Ovary (tissue), 9 donors: ENCODE data around the gene PRKCQ. TPM values are rescaled to one million over a fixed set of nuclear protein-coding genes. Genes with fewer than 3 reads are reported as not detected.

Source experiments
- DNase-seq, 5 donors: peaks; one replicate each; pipeline ENCODE4 v3.0.0-alpha.2; 2019 to 2020
- H3K27ac ChIP-seq, 2 donors: fragments of 200-600 bp; one replicate each; pipeline versions ENCODE4 v1.5.1 to v1.8.0; 2019 to 2022
- H3K27me3 ChIP-seq: fragments of 200-600 bp; one replicate; pipeline ENCODE4 v1.8.0; 2022
- H3K36me3 ChIP-seq: fragments of 200-600 bp; sonication (generic); one replicate; pipeline ENCODE4 v1.5.1; 2019
- H3K4me1 ChIP-seq: one replicate; pipeline ENCODE4 v1.8.1; 2013; ENCODE audit warnings: mild to moderate bottlenecking, moderate library complexity; ENCODE audit not compliant: insufficient read depth
- H3K4me3 ChIP-seq: fragments of 200-600 bp; sonication (generic); one replicate; pipeline ENCODE4 v1.5.1; 2017
- H3K9me3 ChIP-seq, 2 donors: fragments of 200-600 bp in 1 of 2; sonication (generic) in 1 of 2; one replicate each; pipeline versions ENCODE4 v1.5.1 to v1.8.1; 2013 to 2019; ENCODE audit warnings: mild to moderate bottlenecking in 1 of 2, moderate library complexity in 1 of 2
- EP300 ChIP-seq: sonication (generic); formaldehyde crosslinking; IDR thresholded peaks from one replicate; pipeline ENCODE4 v1.6.1; 2017; ENCODE audit warnings: antibody characterized with exemption
- POLR2A ChIP-seq: fragments of 450-650 bp; IDR thresholded peaks from one replicate; pipeline ENCODE4 v1.6.1; 2017; ENCODE audit warnings: antibody characterized with exemption, mild to moderate bottlenecking, moderate library complexity
- WGBS, 3 donors: extraction: QIAGEN DNeasy Blood & Tissue Kit in 1 of 3; methylation state at CpG; one replicate each; pipeline versions ENCODE4 v1.1.5 to v1.1.7; 2013 to 2017; 5-methylcytosine and 5-hydroxymethylcytosine counted together
- intact Hi-C, 4 donors: fragments of 100-400 bp; cut with DNase I; formaldehyde crosslinking; loops; one replicate each; pipeline versions ENCODE4 v1.11.0 to v1.15.1; 2022 to 2023
- polyA plus RNA-seq, 2 donors: library from polyadenylated mRNA; stranded (reverse); fragments of 200-250 nt in 1 of 2; fragments of 350-450 nt in 1 of 2; fragmentation: Illumina TruSeq in 1 of 2; extraction: RNeasy Lipid Tissue Mini Kit (QIAGEN cat#74804) in 1 of 2; gene quantifications; one replicate each; pipeline ENCODE4 v1.2.3, GENCODE V29; 2013 to 2014
- total RNA-seq, 7 donors: library from RNA; depleted of rRNA in 2 of 7; stranded (reverse); fragments of >200 nt in 2 of 7; fragmentation: NEBNext Ultra II Directional in 3 of 7; extraction: Animal tissue kit (Norgen Biotek cat#: 25700) in 3 of 7; gene quantifications; one replicate each; pipeline versions ENCODE4 v1.1.0 to v1.2.4, GENCODE V29; 2016 to 2023
- TF ChIP-seq, protein P1 (sequence below), 3 donors: fragments of 450-650 bp in 2 of 3; fragments of 200-600 bp in 1 of 3; IDR thresholded peaks; one replicate each; pipeline versions ENCODE4 v1.5.1 to v1.8.0; 2016 to 2022; ENCODE audit warnings: antibody characterized with exemption in 3 of 3, mild to moderate bottlenecking in 1 of 3
- donor health status: DM: no; HTN: no; CAD: no; lungs with moderate emphysema.
- donor health status: DM: no; HTN: no; CAD: no.
- donor health status: Bipolar disorder and iron deficiency.
- donor health status: DM: yes; HTN: yes; CAD: no.
- donor health status: DM: no; HTN: no; CAD: no.
- donor health status: DM: yes; HTN: yes; CAD: no.

PRKCQ gene
- total and polyA plus RNA-seq, 9 donors, result 0.71 to 3.6 (median 1.1) TPM

DNA sequence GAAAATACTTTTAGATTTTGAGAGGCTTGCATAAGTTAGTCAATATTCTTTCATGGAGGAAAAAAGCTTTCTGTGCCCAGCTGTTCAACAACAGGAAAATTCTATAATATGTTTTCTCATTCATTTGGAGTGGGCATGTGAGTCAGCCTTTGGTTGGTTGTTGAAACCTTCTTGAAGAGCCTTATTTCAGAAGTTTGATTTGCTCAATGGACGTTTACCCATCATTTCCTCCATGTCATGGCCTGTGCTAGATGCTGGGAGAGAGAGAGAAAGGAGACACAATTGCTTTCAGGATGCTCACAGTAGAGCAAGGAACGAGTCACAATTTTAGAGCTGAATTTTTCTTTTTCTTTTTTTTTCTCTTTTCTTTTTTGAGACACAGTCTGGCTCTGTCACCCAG lies 181.7 kb downstream of the PRKCQ start:
- Histone ChIP-seq H3K9me3 (no peaks in the 10 kb centered on the region), H3K27me3 (no peaks in the 10 kb centered on the region), H3K36me3 (no peaks in the 10 kb centered on the region), H3K4me1 (peaks cover 2% of the 10 kb centered on the region), H3K27ac (no peak overlapping the region), H3K4me3 (no peak overlapping the region)
- no peak for DNase-seq
- TF ChIP-seq EP300 (no peak), POLR2A (no peak)
- TF ChIP-seq, protein P1, sequence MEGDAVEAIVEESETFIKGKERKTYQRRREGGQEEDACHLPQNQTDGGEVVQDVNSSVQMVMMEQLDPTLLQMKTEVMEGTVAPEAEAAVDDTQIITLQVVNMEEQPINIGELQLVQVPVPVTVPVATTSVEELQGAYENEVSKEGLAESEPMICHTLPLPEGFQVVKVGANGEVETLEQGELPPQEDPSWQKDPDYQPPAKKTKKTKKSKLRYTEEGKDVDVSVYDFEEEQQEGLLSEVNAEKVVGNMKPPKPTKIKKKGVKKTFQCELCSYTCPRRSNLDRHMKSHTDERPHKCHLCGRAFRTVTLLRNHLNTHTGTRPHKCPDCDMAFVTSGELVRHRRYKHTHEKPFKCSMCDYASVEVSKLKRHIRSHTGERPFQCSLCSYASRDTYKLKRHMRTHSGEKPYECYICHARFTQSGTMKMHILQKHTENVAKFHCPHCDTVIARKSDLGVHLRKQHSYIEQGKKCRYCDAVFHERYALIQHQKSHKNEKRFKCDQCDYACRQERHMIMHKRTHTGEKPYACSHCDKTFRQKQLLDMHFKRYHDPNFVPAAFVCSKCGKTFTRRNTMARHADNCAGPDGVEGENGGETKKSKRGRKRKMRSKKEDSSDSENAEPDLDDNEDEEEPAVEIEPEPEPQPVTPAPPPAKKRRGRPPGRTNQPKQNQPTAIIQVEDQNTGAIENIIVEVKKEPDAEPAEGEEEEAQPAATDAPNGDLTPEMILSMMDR (IDR thresholded peaks at IDR 0.05), result no peak
- intact Hi-C loops, result no loop called here
- 55 to 79% (median 63%) methylated on average over 2 of the region's 2 CpGs for WGBS, 3 donors

DNA sequence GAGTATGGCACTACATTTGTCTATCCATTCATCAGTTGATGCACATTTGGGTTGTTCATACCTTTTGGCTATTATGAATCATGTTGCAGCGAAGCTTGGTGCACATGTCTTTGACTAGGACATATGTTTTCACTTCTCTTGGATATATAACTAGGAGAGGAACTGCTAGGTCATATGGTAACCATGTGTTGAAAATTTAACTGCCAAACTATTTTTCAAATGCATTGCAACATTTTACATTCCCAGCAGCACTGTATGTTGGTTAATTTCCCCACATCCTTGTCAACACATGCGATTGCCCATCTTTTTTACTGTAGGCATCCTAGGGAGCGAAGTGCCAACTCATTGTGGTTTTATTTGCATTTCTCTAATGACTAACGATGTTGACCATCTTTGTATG lies 183.4 kb downstream of the PRKCQ start:
- no peak overlapping the region for H3K27ac ChIP-seq
- DNase-seq, result no peak
- TF ChIP-seq POLR2A (no peak), EP300 (no peak)
- TF ChIP-seq, protein P1 (IDR thresholded peaks at IDR 0.05), result no peak
- no peaks in the 10 kb centered on the region for H3K36me3 ChIP-seq
- 86 to 89% (median 88%) methylated on average over 4 of the region's 4 CpGs for WGBS, 3 donors
- intact Hi-C loops, result no loop called here
- no peak overlapping the region for H3K4me3 ChIP-seq
- no peaks in the 10 kb centered on the region for H3K27me3 ChIP-seq
- H3K4me1 ChIP-seq, result peaks cover 2% of the 10 kb centered on the region
- H3K9me3 ChIP-seq, result no peaks in the 10 kb centered on the region

DNA sequence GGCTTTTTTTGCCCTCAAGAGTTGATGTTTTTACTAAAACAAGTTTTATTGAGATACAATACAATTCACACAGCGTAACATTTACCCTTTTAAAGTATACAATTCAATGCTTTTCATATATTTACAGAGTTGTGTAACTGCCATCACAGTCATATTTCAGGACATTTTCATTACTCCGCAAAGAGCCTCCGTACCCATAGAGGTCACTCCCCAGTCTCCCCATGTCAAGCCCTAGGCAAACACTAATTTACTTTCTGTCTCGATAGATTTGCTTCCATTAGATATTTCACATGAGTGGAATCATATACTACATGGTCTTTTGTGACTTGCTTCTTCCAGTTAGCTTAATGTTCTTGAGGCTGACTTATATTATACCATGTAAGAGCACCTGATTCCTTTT lies 183.8 kb downstream of the PRKCQ start:
- H3K4me1 ChIP-seq, result no peaks in the 10 kb centered on the region
- H3K36me3 ChIP-seq, result no peaks in the 10 kb centered on the region
- H3K27me3 ChIP-seq, result no peaks in the 10 kb centered on the region
- TF ChIP-seq POLR2A, result no peak
- no peak for TF ChIP-seq EP300
- TF ChIP-seq, protein P1 (IDR thresholded peaks at IDR 0.05), result no peak
- 94 to 97% (median 95%) methylated on average over 4 of the region's 4 CpGs for WGBS, 3 donors
- no peak overlapping the region for H3K4me3 ChIP-seq
- no peaks in the 10 kb centered on the region for H3K9me3 ChIP-seq
- intact Hi-C loops, result no loop called here
- H3K27ac ChIP-seq, result no peak overlapping the region
- no peak for DNase-seq

DNA sequence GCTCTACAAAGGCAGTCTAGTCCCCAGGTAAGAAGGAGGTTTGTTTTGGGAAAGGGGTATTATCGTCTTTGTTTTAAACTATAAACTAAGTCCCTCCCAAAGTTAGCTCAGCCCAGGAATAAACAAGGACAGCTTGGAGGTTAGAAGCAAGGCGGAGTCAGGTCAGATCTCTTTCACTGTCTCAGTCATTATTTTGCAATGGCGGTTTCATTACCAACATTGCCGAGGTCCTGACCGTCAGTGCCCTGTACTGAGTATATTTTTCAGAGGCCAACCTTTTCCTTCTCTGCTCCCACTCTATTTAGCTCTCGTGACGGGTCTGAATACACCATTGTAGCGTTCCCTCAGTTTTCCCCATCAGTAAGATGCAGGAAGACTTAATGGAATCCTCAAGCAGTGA lies 184.5 kb downstream of the PRKCQ start:
- WGBS, 3 donors, result 89 to 90% (median 89%) methylated on average over 8 of the region's 8 CpGs
- TF ChIP-seq, protein P1 (IDR thresholded peaks at IDR 0.05), result no peak
- TF ChIP-seq EP300 (no peak), POLR2A (no peak)
- Histone ChIP-seq H3K27me3 (no peaks in the 10 kb centered on the region), H3K4me3 (no peak overlapping the region), H3K4me1 (no peaks in the 10 kb centered on the region), H3K36me3 (no peaks in the 10 kb centered on the region), H3K9me3 (no peaks in the 10 kb centered on the region), H3K27ac (no peak overlapping the region)
- DNase-seq, result no peak
- intact Hi-C loops, result no loop called here

DNA sequence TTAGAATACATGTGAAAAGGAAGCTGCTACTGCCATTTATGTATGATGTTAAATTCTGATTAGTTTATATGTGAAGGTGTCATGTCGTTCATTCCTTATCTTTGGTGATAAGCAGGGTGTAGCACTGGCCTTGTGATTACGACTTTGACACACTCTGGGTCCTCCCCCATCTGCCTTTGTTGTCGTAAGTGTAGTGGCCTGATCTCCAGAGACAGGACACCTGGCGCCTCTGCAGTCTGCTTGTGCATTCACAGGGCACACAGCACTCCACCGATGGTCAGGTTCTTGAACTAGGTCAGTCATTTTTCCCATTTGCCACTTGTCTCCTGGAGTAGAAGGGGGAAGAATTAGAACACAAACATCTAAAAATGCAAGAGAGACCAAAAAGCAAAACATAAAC lies 186.0 kb downstream of the PRKCQ start:
- intact Hi-C loops, result no loop called here
- 51 to 58% (median 57%) methylated on average over 5 of the region's 5 CpGs for WGBS, 3 donors
- DNase-seq, result no peak
- H3K27me3 ChIP-seq, result no peaks in the 10 kb centered on the region
- H3K4me1 ChIP-seq, result no peaks in the 10 kb centered on the region
- no peaks in the 10 kb centered on the region for H3K36me3 ChIP-seq
- H3K4me3 ChIP-seq, result no peak overlapping the region
- H3K9me3 ChIP-seq, result no peaks in the 10 kb centered on the region
- no peak overlapping the region for H3K27ac ChIP-seq
- TF ChIP-seq, protein P1 (IDR thresholded peaks at IDR 0.05), result no peak
- TF ChIP-seq POLR2A (no peak), EP300 (no peak)
